GM13977 (cell line): ENCODE measurements around the gene DNAAF5.
A peak's percentile ranks its signal among the peaks of the same experiment; 100 is the strongest.

ENCODE experiments used
- DNase-seq: peaks from one replicate; pipeline ENCODE4 v3.0.0; 2012; ENCODE audit warnings: low spot score
- in situ Hi-C: fragments of 300-500 bp; cut with MboI; formaldehyde crosslinking; loops from one replicate; pipeline ENCODE4 v1.12.0; 2022; ENCODE audit warnings: low sequenced_read_pairs, low pct_unique_long_range_greater_than_20kb, mixed read lengths, inconsistent platforms; ENCODE audit not compliant: unreplicated experiment
- TF ChIP-seq, protein P1 (sequence below): IDR thresholded peaks from 2 replicates; pipeline ENCODE4 v1.5.1; 2012; ENCODE audit warnings: mild to moderate bottlenecking, control low read depth; ENCODE audit not compliant: insufficient read depth; ENCODE audit errors: extremely low read depth, missing control alignments

DNAAF5 gene

DNA sequence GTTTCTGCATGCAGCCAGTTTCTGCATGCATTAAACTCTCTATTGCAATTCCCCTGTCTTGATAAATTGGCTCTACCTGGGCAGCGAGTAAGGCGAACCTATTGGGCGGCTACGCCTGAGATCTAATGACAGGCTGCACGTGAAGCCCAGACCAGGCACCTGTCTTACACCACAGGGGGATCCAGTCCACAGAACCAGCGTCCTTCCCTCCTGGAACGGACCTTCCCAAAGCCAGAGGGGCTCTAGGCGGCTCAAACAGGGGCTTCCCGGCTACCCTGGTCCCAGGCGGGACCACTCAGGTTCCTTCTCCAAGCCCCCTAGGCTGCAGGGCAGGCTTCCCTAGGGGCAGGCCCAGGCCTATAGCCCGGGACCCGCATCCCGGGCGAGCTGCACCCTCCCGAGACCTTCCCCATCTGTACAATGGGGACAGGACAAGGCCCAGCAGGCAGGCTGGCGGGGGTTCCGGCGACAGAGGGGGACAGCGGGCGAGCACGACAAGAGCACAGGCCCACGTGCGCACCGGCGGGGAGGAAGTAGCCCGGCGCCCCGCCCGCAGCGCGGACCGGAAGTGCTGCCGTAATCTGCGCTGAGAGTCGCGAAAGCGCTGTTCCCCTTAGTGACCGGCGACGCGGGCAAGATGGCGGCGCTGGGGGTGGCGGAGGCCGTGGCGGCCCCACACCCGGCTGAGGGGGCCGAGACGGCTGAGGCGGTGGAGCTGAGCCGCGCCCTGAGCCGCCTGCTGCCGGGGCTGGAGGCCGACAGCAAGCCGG, at the start of gene DNAAF5:
Gene DNAAF5 (plus strand): TSS at position 616 of the 770 bp plus-strand sequence. CDS start 22 bp downstream, at position 638.
- peak; percentile 96 for DNase-seq
- TF ChIP-seq, protein P1, sequence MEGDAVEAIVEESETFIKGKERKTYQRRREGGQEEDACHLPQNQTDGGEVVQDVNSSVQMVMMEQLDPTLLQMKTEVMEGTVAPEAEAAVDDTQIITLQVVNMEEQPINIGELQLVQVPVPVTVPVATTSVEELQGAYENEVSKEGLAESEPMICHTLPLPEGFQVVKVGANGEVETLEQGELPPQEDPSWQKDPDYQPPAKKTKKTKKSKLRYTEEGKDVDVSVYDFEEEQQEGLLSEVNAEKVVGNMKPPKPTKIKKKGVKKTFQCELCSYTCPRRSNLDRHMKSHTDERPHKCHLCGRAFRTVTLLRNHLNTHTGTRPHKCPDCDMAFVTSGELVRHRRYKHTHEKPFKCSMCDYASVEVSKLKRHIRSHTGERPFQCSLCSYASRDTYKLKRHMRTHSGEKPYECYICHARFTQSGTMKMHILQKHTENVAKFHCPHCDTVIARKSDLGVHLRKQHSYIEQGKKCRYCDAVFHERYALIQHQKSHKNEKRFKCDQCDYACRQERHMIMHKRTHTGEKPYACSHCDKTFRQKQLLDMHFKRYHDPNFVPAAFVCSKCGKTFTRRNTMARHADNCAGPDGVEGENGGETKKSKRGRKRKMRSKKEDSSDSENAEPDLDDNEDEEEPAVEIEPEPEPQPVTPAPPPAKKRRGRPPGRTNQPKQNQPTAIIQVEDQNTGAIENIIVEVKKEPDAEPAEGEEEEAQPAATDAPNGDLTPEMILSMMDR = no peak
- in situ Hi-C loops = no loop called here

DNA sequence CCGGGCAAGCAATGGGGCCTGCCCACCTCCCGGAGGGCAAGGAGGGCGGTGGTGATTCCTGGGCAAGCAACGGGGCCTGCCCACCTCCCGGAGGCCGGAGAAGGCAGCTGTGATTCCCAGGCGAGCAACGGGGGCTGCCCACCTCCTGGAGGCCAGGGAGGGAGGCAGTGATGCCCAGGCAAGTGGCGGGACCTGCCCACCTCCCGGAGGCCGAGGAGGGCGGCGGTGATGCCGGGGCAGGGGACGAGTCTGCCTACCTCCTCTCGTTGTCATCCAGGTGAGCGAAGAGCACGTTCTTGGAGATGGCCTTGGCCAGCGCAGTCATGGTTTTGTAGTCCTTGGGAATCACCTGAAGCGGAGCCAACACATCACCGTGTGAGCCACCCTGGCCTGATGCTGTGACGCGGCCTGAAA, 49.5 kb upstream of the DNAAF5 start:
- no peak for DNase-seq
- in situ Hi-C loops = no loop called here
- TF ChIP-seq, protein P1 = no peak

DNA sequence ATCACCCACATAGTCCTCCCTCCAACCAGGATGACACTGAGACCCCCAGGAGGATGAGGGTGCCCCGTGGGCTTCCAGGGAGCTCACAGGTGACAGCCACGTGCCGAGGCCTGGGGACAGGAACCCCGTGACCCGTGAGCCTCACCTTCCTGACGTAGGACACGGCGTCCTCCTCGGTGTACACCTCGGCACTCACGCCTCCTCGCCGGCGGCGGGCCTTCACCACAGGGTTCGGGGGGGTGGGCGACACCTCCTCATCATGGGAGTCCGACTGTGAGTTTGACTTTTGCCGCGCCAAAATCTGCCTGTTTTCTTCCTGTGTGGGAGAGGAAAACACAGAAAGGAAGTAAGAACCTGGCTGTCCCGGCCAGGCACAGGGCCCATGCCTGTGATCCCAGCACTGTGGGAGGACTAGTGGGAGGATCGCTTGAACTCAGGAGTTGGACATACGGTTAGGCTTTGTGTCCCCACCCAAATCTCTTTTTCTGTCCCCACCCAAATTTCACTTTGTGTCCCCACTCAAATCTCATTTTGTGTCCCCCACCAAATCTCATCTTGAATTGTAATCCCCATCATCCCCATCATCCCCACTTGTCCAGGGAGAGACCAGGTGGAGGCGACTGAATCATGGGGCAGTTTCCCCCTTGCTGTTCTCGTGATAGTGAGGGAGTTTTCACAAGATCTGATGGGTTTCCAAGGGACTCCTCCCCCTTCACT, 45.9 kb upstream of the DNAAF5 start:
- TF ChIP-seq, protein P1 = no peak
- DNase-seq = no peak
- in situ Hi-C loops = no loop called here

DNA sequence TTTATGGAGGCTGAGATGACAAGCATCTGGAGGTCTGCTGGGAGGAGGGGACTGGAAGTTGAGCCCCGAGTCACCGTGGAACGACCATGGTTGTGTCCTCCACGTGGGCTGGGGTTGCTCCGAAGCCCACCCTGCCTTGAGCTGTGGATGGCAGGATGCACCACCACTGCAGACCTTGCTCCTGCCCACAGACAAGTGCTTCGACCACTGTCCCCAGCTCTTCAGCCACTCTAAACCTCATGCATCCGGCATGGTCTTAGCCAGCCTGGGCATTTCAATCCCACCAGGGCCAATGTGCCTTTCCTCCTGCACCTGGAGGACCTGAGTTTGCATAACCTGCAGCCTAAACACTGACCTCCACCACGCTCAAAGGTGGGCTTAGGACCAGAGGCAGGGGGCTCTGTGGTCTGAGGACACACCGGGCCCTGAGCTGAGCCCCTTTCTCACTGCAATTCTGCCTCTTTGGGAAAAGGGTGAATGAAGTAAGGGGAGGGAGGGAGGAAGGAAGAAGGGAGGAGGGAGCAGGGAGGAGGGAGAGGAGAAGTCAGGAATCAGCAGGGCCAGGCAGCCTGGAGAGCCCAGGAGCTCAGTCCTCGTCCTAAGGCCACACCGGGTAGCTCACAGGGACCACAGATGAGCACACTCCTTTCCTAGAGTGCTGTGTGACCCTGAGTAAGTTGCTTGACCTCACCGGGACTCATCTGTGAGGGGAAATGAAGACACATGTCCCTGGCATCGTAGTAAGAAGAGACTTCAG, 44.8 kb upstream of the DNAAF5 start:
- no peak for DNase-seq
- in situ Hi-C loops = no loop called here
- TF ChIP-seq, protein P1 = no peak

DNA sequence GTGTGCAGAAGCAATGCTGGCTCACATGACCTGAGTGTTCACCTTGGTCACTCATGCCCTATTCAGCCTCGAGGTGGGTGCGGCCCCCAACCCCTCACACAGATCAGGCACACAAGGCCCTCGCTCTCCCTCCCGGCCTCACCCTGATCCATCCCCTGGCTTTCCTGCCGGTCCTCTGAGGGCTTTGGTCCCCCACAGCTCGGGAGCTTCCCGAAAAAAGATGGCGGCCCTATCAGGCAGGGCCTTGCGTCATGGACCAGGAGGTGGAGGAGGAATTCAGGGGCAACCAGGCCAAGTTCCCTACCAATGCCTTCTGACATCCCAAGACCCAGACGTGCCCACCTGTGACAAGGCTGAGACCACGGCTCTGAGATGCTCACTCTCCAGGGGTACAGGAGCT, 43.7 kb upstream of the DNAAF5 start:
- no peak for DNase-seq
- in situ Hi-C loops = no loop called here
- TF ChIP-seq, protein P1 = no peak

DNA sequence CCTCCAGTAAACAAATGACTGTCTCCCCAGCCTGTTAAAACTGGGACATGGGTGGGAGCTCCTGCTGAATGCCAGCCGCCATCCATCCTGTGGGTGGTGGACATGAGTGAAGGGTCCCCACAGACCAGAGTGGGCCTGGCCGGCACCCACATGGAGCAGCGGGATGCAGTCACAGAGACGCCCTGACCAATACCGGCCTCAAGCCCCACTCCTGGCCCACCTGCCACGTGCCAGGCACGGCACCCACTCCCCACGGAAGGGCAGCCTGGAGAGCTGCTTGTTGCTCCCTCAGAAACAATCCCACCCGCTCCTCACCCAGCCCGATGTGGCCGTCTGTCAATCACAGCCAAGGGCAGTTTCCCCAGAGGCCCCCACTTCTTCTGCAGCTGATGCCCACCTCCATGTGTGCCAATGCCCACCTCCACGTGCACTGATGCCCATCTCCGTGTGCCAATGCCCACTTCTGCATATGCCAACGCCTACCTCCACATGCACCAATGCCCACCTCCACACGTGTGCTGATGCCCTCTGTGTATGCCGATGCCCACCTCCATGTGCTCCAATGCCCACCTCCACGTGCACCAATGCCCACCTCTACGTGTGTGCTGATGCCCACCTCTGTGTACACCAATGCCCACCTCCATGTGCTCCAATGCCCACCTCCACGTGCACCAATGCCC, 42.8 kb upstream of the DNAAF5 start:
- in situ Hi-C loops = no loop called here
- TF ChIP-seq, protein P1 = no peak
- DNase-seq = no peak
